HL-60 (cell line): ENCODE data around the gene ATP13A3.

ENCODE experiments used
- DNase-seq, 2 experiments: peaks; one replicate each; pipeline ENCODE4 v3.0.0-alpha.2; 2010 to 2020; ENCODE audit warnings: low read depth in 1 of 2, low spot score in 1 of 2
- H3K27ac ChIP-seq: fragments of 250-450 bp; sonication (Bioruptor Pico); replicated peaks from 2 replicates; pipeline ENCODE4 v1.5.1; 2020; ENCODE audit warnings: mild to moderate bottlenecking, moderate library complexity
- H3K27me3 ChIP-seq: fragments of 250-450 bp; sonication (Bioruptor Pico); 2 replicates; pipeline ENCODE4 v1.5.1; 2021; ENCODE audit warnings: mild to moderate bottlenecking, moderate library complexity; ENCODE audit not compliant: insufficient read depth, poor library complexity, severe bottlenecking
- H3K4me3 ChIP-seq: replicated peaks from 2 replicates; pipeline ENCODE4 v1.5.1; 2011; ENCODE audit warnings: mild to moderate bottlenecking, control low read depth, low read length; ENCODE audit not compliant: insufficient read depth
- GABPA ChIP-seq: IDR thresholded peaks from 2 replicates; pipeline ENCODE4 v1.6.1; 2012; ENCODE audit warnings: low read depth
- POLR2AphosphoS5 ChIP-seq: IDR thresholded peaks from 2 replicates; pipeline ENCODE4 v1.6.1; 2012; ENCODE audit warnings: low read depth
- SPI1 ChIP-seq: IDR thresholded peaks from 2 replicates; pipeline ENCODE4 v1.6.1; 2012; ENCODE audit warnings: low read depth, mild to moderate bottlenecking, borderline replicate concordance
- TF ChIP-seq, protein P1 (sequence below): IDR thresholded peaks from one replicate; pipeline ENCODE4 v1.5.1; 2011; ENCODE audit warnings: low read length, control low read depth, inconsistent platforms; ENCODE audit not compliant: insufficient read depth
- TF ChIP-seq, protein P2 (sequence below): IDR thresholded peaks from 2 replicates; pipeline ENCODE4 v1.6.1; 2012; ENCODE audit warnings: low read depth; ENCODE audit not compliant: insufficient replicate concordance

ATP13A3 gene

DNA sequence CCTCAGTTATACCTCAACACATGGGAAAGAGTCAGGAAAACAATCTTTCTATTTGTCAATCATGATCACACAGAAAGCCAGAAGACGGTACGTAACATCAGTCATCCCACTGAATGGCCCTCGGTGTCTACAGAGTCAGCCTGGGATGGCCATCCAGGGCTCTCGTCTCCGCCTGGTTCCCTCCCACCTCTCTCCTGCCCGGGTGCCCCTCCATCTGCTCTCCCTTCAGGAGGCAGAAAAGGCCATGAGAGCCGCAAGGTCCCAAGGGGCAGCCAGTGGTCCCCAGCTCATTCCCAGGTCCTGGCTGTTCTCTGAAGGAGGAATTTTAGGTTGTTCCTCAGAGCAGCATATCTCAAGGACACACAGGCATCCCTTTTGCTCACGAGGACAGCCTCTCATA is 112.9 kb downstream of the ATP13A3 start:
- no peak for DNase-seq
- Histone ChIP-seq H3K27ac (no peak overlapping the region), H3K27me3 (peaks cover 22% of the 10 kb centered on the region), H3K4me3 (no peak overlapping the region)
- TF ChIP-seq, protein P1, sequence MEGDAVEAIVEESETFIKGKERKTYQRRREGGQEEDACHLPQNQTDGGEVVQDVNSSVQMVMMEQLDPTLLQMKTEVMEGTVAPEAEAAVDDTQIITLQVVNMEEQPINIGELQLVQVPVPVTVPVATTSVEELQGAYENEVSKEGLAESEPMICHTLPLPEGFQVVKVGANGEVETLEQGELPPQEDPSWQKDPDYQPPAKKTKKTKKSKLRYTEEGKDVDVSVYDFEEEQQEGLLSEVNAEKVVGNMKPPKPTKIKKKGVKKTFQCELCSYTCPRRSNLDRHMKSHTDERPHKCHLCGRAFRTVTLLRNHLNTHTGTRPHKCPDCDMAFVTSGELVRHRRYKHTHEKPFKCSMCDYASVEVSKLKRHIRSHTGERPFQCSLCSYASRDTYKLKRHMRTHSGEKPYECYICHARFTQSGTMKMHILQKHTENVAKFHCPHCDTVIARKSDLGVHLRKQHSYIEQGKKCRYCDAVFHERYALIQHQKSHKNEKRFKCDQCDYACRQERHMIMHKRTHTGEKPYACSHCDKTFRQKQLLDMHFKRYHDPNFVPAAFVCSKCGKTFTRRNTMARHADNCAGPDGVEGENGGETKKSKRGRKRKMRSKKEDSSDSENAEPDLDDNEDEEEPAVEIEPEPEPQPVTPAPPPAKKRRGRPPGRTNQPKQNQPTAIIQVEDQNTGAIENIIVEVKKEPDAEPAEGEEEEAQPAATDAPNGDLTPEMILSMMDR, result no peak
- TF ChIP-seq, protein P2, sequence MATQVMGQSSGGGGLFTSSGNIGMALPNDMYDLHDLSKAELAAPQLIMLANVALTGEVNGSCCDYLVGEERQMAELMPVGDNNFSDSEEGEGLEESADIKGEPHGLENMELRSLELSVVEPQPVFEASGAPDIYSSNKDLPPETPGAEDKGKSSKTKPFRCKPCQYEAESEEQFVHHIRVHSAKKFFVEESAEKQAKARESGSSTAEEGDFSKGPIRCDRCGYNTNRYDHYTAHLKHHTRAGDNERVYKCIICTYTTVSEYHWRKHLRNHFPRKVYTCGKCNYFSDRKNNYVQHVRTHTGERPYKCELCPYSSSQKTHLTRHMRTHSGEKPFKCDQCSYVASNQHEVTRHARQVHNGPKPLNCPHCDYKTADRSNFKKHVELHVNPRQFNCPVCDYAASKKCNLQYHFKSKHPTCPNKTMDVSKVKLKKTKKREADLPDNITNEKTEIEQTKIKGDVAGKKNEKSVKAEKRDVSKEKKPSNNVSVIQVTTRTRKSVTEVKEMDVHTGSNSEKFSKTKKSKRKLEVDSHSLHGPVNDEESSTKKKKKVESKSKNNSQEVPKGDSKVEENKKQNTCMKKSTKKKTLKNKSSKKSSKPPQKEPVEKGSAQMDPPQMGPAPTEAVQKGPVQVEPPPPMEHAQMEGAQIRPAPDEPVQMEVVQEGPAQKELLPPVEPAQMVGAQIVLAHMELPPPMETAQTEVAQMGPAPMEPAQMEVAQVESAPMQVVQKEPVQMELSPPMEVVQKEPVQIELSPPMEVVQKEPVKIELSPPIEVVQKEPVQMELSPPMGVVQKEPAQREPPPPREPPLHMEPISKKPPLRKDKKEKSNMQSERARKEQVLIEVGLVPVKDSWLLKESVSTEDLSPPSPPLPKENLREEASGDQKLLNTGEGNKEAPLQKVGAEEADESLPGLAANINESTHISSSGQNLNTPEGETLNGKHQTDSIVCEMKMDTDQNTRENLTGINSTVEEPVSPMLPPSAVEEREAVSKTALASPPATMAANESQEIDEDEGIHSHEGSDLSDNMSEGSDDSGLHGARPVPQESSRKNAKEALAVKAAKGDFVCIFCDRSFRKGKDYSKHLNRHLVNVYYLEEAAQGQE, result no peak
- TF ChIP-seq GABPA (no peak), POLR2AphosphoS5 (no peak), SPI1 (no peak)

DNA sequence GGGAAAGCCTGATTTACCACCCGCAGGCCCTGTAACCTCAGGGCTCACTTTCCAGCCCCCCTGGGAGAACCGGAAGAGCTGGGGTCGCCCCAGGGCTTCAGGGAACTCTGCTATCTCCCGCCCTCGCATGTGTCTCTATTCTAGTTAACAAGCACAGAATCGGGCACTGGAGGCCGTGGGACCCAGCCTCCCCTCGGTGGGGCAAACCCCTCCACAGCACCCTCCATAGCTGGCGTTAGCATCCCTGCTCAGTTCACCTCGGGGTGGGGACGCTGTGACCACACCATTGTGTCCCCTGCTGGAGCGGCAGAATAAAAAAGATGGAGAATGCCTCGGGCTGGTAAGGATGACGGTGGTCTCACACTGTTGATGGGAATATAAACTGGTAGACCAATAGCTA is 113.8 kb downstream of the ATP13A3 start:
- Histone ChIP-seq H3K27me3 (peaks cover 28% of the 10 kb centered on the region), H3K27ac (no peak overlapping the region), H3K4me3 (no peak overlapping the region)
- no peak for DNase-seq
- TF ChIP-seq, protein P2, result no peak
- TF ChIP-seq, protein P1, result no peak
- TF ChIP-seq SPI1, result no peak
- TF ChIP-seq POLR2AphosphoS5, result no peak
- no peak for TF ChIP-seq GABPA

GRCh38 chr3:194370753-194371152 is 116.0 kb downstream of the ATP13A3 start:
- no peak overlapping the region for H3K4me3 ChIP-seq
- H3K27ac ChIP-seq, result no peak overlapping the region
- TF ChIP-seq, protein P1, result no peak
- no peak for TF ChIP-seq SPI1
- TF ChIP-seq, protein P2, result no peak
- no peak for TF ChIP-seq GABPA
- TF ChIP-seq POLR2AphosphoS5, result no peak
- peaks cover 25% of the 10 kb centered on the region for H3K27me3 ChIP-seq
- no peak for DNase-seq
